Measurements from ENCODE around the gene RPL7L1. TPM values are rescaled to one million over a fixed set of nuclear protein-coding genes. Genes with fewer than 3 reads are reported as not detected.

The RPL7L1 gene
- total RNA-seq, 1 donor from 2014 or later, result 85.9 TPM

- peak; percentile 88 to 98 for DNase-seq (ENCODE audit: low read depth in 2 of 2)
These were observed 49.8 kb downstream of the RPL7L1 start, which contains the start of gene CNPY3 for GRCh38 chr6:42928986-42929820. TSS of gene CNPY3 (plus strand) at chr6:42929480. CDS start at chr6:42929571, 91 bp downstream.

- peak in 1 of 2 donors; percentile 55 for DNase-seq (ENCODE audit: low read depth in 2 of 2)
These were observed 50.5 kb downstream of the RPL7L1 start for GRCh38 chr6:42929821-42930360.

- DNase-seq (ENCODE audit: low read depth in 2 of 2), result no peak
These were observed 53.0 kb downstream of the RPL7L1 start for GRCh38 chr6:42932412-42932811.

DNA sequence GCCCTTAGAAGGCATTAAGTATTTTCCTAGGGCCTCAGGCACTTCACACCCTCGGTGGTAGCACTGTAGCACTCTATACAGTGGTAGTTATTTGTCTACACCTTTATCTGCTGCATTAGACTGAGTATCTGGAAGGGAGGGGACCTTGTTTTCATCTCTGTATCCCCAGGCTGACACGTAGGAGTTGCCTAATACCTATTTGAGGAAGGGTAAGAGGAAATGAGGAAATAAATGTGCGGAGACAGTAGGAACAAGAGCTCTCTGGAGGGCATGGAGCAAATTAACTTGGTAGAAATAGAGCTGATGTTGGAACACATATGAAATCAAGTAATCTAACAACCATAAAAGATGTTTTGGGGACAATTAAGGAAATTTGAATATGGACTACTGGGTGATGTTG is 53.8 kb downstream of the RPL7L1 start:
- no peak for DNase-seq (ENCODE audit: low read depth in 2 of 2)

GRCh38 chr6:42935322-42935721 is 55.9 kb downstream of the RPL7L1 start:
- DNase-seq (ENCODE audit: low read depth in 2 of 2), result peak in 1 of 2 donors; percentile 25

DNA sequence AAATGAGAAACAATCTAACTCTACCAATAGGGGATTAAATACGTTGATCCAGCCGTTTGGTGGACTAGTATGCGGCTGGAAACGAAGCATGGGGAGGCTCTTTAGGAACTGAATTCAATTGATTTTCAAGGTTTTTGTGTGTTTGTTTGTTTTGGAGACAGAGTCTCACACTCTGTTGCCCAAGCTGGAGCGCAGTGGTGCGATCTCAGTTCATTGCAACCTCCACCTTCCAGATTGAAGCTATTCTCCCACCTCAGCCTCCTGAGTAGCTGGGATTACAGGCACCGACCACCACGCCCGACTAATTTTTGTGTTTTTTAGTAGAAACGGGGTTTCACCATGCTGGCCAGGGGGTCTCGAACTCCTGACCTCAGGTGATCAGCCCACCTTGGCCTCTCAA is 57.0 kb downstream of the RPL7L1 start:
- DNase-seq (ENCODE audit: low read depth in 2 of 2), result no peak

- DNase-seq (ENCODE audit: low read depth in 2 of 2), result no peak
These were observed 58.4 kb downstream of the RPL7L1 start for GRCh38 chr6:42937548-42938427.

GRCh38 chr6:42938428-42938796 is 59.0 kb downstream of the RPL7L1 start:
- no peak for DNase-seq (ENCODE audit: low read depth in 2 of 2)

- DNase-seq (ENCODE audit: low read depth in 2 of 2), result no peak
These were observed 59.8 kb downstream of the RPL7L1 start for GRCh38 chr6:42938987-42939809.

Other genes with a start within 250 kb of the RPL7L1 start
- gene PRPH2, start 157.0 kb upstream of the RPL7L1 start, total RNA-seq, result 0.13 and 0.38 TPM in 2 replicates
- 29.1 and 36.4 TPM in 2 replicates for gene TBCC, start 133.5 kb upstream of the RPL7L1 start, total RNA-seq
- gene BICRAL, start 97.6 kb upstream of the RPL7L1 start, total RNA-seq, result 3.0 and 5.6 TPM in 2 replicates
- not detected in 2 replicates for gene PTCRA, start 36.4 kb downstream of the RPL7L1 start, total RNA-seq
- gene CNPY3, start 49.9 kb downstream of the RPL7L1 start, total RNA-seq, result 15.5 and 22.3 TPM in 2 replicates
- under 0.01 and 0.13 TPM in 2 replicates for gene GNMT, start 81.1 kb downstream of the RPL7L1 start, total RNA-seq
- 23.0 and 29.7 TPM in 2 replicates for gene PEX6, start 99.6 kb downstream of the RPL7L1 start, total RNA-seq
- 27.6 and 32.5 TPM in 2 replicates for gene PPP2R5D, start 105.0 kb downstream of the RPL7L1 start, total RNA-seq
- 35.3 and 39.2 TPM in 2 replicates for gene MEA1, start 134.3 kb downstream of the RPL7L1 start, total RNA-seq
- gene KLHDC3, start 134.6 kb downstream of the RPL7L1 start, total RNA-seq, result 131 and 152 TPM in 2 replicates
- gene RRP36, start 142.0 kb downstream of the RPL7L1 start, total RNA-seq, result 72.3 and 84.3 TPM in 2 replicates
- 18.7 and 27.9 TPM in 2 replicates for gene CUL7, start 174.2 kb downstream of the RPL7L1 start, total RNA-seq
- 11.8 and 13.1 TPM in 2 replicates for gene MRPL2, start 179.8 kb downstream of the RPL7L1 start, total RNA-seq
- 14.2 and 17.6 TPM in 2 replicates for gene KLC4, start 180.0 kb downstream of the RPL7L1 start, total RNA-seq
- 20.0 and 37.8 TPM in 2 replicates for gene PTK7, start 196.7 kb downstream of the RPL7L1 start, total RNA-seq

Measured in dermis microvascular lymphatic vessel endothelial cell (primary cell).